Measurements from ENCODE around the gene LCE1E.

The LCE1E gene

GRCh38 chr1:152811050-152811449 is 25.0 kb downstream of the LCE1E start:
- no peaks in the 10 kb centered on the region for H3K27me3 ChIP-seq (ENCODE audit: insufficient read depth, poor library complexity, severe bottlenecking)
- H3K4me3 ChIP-seq (replicated peaks; ENCODE audit: insufficient read depth, low read length) = no peak overlapping the region
- no peak overlapping the region for H3K27ac ChIP-seq (replicated peaks)
- TF ChIP-seq SPI1 (IDR thresholded peaks at IDR 0.05; ENCODE audit: borderline replicate concordance, low read depth) = no peak
- no peak for TF ChIP-seq CTCF (IDR thresholded peaks at IDR 0.05; ENCODE audit: insufficient read depth, low read length)
- no peak for TF ChIP-seq POLR2AphosphoS5 (IDR thresholded peaks at IDR 0.05; ENCODE audit: low read depth)
- no peak for TF ChIP-seq GABPA (IDR thresholded peaks at IDR 0.05; ENCODE audit: low read depth)
- TF ChIP-seq REST (IDR thresholded peaks at IDR 0.05; ENCODE audit: insufficient replicate concordance, low read depth) = no peak
- no peak for DNase-seq (ENCODE audit: low read depth in 1 of 2, low spot score in 1 of 2)

- Histone ChIP-seq H3K4me3 (replicated peaks; ENCODE audit: insufficient read depth, low read length) (no peak within 1 kb of the TSS), H3K27ac (replicated peaks) (no peak within 1 kb of the TSS), H3K27me3 (ENCODE audit: insufficient read depth, poor library complexity, severe bottlenecking) (no peaks in the 10 kb centered on the region)
- TF ChIP-seq REST (IDR thresholded peaks at IDR 0.05; ENCODE audit: insufficient replicate concordance, low read depth) (no peak), CTCF (IDR thresholded peaks at IDR 0.05; ENCODE audit: insufficient read depth, low read length) (no peak), POLR2AphosphoS5 (IDR thresholded peaks at IDR 0.05; ENCODE audit: low read depth) (no peak), SPI1 (IDR thresholded peaks at IDR 0.05; ENCODE audit: borderline replicate concordance, low read depth) (no peak), GABPA (IDR thresholded peaks at IDR 0.05; ENCODE audit: low read depth) (no peak)
- DNase-seq (ENCODE audit: low read depth in 1 of 2, low spot score in 1 of 2) = no peak
These were observed 25.6 kb downstream of the LCE1E start, which contains the start of gene LCE1B for GRCh38 chr1:152811671-152812070. Gene LCE1B, plus strand, starts transcription at chr1:152811971. Its CDS starts 476 bp downstream, at chr1:152812447.

GRCh38 chr1:152817309-152817708 is 31.3 kb downstream of the LCE1E start:
- H3K27me3 ChIP-seq (ENCODE audit: insufficient read depth, poor library complexity, severe bottlenecking) = no peaks in the 10 kb centered on the region
- TF ChIP-seq POLR2AphosphoS5 (IDR thresholded peaks at IDR 0.05; ENCODE audit: low read depth) (no peak), SPI1 (IDR thresholded peaks at IDR 0.05; ENCODE audit: borderline replicate concordance, low read depth) (no peak)
- H3K4me3 ChIP-seq (replicated peaks; ENCODE audit: insufficient read depth, low read length) = no peak overlapping the region
- no peak overlapping the region for H3K27ac ChIP-seq (replicated peaks)
- DNase-seq (ENCODE audit: low read depth in 1 of 2, low spot score in 1 of 2) = no peak

DNA sequence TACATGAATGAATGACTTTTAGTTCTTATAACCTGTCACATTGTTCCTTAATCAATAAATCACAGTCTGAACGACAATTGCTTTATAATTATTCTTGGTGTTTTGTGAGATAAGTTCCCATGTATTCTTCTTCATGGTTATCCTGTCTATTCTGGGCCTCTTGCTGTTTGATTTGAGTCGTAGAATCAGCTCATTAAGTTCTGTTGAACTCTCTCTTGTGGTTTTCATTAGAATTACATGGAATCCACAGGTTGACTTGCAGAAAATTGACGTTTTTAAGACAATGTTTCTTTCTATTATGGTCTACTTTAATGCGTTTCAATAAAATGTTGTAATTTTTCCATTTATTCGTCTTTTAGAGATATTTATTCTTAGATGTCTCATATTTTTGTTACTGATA is 37.2 kb downstream of the LCE1E start:
- Histone ChIP-seq H3K27ac (replicated peaks) (no peak overlapping the region), H3K4me3 (replicated peaks; ENCODE audit: insufficient read depth, low read length) (no peak overlapping the region), H3K27me3 (ENCODE audit: insufficient read depth, poor library complexity, severe bottlenecking) (peaks cover 3% of the 10 kb centered on the region)
- DNase-seq (ENCODE audit: low read depth in 1 of 2, low spot score in 1 of 2) = no peak
- no peak for TF ChIP-seq SPI1 (IDR thresholded peaks at IDR 0.05; ENCODE audit: borderline replicate concordance, low read depth)
- no peak for TF ChIP-seq POLR2AphosphoS5 (IDR thresholded peaks at IDR 0.05; ENCODE audit: low read depth)
- TF ChIP-seq GABPA (IDR thresholded peaks at IDR 0.05; ENCODE audit: low read depth) = no peak
- no peak for TF ChIP-seq CTCF (IDR thresholded peaks at IDR 0.05; ENCODE audit: insufficient read depth, low read length)
- TF ChIP-seq REST (IDR thresholded peaks at IDR 0.05; ENCODE audit: insufficient replicate concordance, low read depth) = no peak
